Measurements from ENCODE around the gene ERVV-1.
"Not testable (repeated sequence)": the region's sequence is repeated elsewhere in the genome, so short reads cannot be mapped to it uniquely, and the experiment has no call there.

ERVV-1 gene, protein sequence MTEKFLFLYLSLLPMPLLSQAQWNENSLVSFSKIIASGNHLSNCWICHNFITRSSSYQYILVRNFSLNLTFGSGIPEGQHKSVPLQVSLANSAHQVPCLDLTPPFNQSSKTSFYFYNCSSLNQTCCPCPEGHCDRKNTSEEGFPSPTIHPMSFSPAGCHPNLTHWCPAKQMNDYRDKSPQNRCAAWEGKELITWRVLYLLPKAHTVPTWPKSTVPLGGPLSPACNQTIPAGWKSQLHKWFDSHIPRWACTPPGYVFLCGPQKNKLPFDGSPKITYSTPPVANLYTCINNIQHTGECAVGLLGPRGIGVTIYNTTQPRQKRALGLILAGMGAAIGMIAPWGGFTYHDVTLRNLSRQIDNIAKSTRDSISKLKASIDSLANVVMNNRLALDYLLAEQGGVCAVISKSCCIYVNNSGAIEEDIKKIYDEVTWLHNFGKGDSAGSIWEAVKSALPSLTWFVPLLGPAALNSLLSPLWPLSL

GRCh38 chr19:53013621-53014020 is at the start of gene ERVV-1:
Gene ERVV-1 (plus strand): TSS chr19:53013921. CDS start chr19:53014091, 170 bp downstream.
- in situ Hi-C loops (cut with MboI; ENCODE audit: low sequenced_read_pairs): no loop called here

- in situ Hi-C loops (cut with MboI; ENCODE audit: low sequenced_read_pairs): no loop called here
Measured at GRCh38 chr19:52967772-52968171, 45.9 kb upstream of the ERVV-1 start.

GRCh38 chr19:52981329-52981728 is 32.4 kb upstream of the ERVV-1 start:
- in situ Hi-C loops (cut with MboI; ENCODE audit: low sequenced_read_pairs): no loop called here

GRCh38 chr19:52983167-52983566 is 30.6 kb upstream of the ERVV-1 start:
- in situ Hi-C loops (cut with MboI; ENCODE audit: low sequenced_read_pairs): not testable (repeated sequence)

GRCh38 chr19:52987221-52987620 is 26.5 kb upstream of the ERVV-1 start:
- in situ Hi-C loops (cut with MboI; ENCODE audit: low sequenced_read_pairs): no loop called here

GRCh38 chr19:52988506-52988905 is 25.2 kb upstream of the ERVV-1 start:
- in situ Hi-C loops (cut with MboI; ENCODE audit: low sequenced_read_pairs): no loop called here

DNA sequence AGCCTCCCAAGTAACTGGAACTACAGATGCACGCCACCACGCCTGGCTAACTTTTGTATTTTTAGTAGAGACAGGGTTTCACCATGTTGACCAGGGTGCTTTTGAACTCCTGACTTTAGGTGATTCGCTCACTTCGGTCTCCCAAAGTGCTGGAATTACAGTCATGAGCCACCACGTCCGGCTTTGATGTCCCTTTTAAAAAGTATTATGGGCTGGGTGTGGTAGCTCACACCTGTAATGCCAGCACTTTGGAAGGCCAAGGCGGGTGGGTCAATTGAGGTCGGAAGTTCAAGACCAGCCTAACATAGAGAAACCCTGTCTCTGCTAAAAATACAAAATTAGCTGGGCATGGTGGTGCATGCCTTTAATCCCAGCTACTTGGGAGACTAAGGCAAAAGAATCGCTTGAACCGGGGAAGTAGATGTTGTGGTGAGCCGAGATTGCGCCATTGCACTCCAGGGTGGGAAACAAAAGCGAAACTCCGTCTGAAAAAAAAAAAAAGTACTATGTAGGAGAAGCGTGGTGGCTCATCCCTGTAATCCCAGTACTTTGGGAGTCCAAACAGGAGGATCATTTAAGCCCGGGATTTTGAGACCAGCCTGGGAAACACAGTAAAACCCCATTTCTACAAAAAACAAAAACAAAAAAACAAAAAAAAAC is 22.8 kb upstream of the ERVV-1 start:
- in situ Hi-C loops (cut with MboI; ENCODE audit: low sequenced_read_pairs): no loop called here

DNA sequence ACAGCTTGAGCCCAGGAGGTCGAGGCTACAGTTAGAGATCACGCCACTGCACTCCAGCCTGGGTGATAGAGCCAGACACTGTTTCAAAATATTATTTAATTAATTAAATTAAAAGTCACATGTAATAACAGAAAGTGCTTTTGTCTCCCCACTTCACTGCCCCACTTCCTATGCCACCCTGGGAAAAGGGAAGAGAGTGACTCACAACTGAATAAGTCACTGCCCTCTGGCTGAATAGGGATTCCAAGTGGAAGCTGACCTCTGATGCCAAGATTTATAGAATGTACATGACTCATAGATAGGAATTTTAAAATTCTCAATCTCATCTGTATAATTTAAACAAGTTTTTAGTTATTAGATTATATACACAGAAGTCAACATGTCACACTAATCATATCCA is 22.2 kb upstream of the ERVV-1 start:
- in situ Hi-C loops (cut with MboI; ENCODE audit: low sequenced_read_pairs): no loop called here

DNA sequence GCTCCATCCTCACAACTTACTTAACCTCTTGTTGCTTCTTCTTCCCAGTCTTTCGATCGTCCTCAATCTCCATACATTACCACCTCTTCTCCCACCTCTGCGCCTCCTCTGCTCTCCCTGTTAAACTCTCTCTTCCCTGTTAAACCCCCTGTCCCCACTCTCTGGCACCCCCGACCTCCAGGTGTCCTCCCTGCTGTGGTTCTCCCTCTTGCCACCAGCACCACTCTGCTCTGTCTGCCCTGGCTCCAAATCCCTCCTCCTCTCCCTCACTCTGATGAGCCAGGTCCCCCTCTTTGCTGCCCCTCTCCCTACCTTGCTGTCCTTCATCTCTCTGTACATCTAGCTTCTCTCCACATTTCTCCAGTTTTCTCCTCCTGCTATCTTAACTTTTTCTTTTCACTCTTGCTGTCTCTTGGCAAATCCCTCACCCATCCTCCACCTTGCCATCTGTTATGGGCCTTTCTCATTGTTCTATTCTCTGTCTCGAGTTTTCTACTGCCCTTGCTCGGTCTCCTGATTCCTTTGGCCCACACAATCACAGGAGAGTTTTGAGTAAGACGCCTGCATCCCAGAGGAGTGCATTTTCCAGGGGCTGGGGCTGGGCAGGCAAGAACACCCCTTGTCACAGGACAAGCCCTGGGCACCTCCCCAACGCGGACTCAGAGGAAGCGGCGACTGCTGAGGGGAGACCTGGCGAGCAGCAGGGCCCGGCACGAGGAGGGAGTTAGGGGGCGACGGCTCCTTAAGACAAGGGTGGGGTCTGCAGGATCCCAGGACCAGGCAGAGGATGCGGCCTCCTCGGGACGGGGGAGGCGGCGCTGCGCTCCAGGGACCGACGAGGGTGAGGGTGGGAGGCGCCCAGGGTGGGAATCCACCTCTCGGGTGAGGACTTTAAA is 21.4 kb upstream of the ERVV-1 start:
- in situ Hi-C loops (cut with MboI; ENCODE audit: low sequenced_read_pairs): no loop called here

DNA sequence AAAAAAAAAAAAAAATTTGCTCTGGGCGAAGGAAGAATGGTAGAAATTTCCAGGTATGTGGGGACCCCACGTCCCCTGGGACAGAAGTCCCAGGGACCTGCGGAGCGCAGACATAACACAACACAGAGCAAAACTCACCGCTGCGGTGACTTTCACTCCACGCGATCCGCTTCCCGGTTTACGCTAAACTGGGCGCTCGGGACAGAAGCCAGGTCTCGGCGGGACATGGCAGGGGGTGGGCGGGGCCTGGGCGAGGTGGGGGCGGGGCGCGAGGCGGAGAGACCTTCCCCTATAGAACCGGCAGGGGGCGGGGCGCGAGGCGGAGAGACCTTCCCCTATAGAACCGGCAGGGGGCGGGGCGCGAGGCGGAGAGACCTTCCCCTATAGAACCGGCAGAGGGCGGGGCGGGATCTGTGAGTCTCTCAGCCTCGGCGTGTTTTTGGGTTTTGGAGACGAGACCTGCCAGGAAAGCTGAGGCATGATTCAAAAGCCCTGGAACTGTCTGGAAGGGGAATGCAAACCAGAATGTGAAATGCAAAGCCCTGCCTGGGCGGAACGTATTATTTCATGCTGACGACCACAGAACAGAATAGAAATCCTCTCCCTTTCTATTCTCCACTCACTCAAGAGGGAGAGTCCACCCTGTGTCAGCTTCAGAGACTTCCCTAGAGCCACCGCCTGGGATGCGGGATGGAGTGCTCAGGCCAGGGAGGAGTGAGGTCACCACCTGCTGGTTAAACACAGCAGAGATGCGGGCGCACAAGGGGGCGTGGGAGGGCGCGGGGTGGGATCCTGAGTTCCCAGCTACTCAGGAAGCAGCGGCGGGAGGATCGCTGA is 20.2 kb upstream of the ERVV-1 start:
- in situ Hi-C loops (cut with MboI; ENCODE audit: low sequenced_read_pairs): no loop called here

GRCh38 chr19:52995711-52996110 is 18.0 kb upstream of the ERVV-1 start:
- in situ Hi-C loops (cut with MboI; ENCODE audit: low sequenced_read_pairs): no loop called here

- in situ Hi-C loops (cut with MboI; ENCODE audit: low sequenced_read_pairs): no loop called here
Measured at GRCh38 chr19:52997975-52998374, 15.7 kb upstream of the ERVV-1 start.

DNA sequence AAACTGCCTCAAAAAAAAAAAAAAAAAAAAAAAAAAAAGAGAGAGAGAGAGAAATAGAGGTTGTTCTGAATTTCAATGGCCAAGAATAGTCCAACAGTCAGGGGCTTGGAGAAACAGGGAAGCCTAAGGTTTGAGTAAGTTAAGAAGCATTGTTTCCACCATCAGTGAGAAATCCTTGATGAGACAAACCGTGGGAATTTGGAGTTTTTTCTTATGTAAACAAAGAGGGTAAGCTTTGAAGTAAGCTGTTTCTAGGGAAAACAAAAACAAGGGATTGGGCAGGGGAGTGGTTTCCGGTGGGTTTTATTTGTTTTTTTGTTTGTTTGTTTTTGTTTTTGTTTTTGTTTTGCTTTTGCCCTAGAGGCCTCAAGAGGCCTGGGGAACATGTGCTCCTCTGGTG is 11.2 kb upstream of the ERVV-1 start:
- in situ Hi-C loops (cut with MboI; ENCODE audit: low sequenced_read_pairs): no loop called here

GRCh38 chr19:53004242-53004641 is 9.5 kb upstream of the ERVV-1 start:
- in situ Hi-C loops (cut with MboI; ENCODE audit: low sequenced_read_pairs): no loop called here

GRCh38 chr19:53007200-53007599 is 6.5 kb upstream of the ERVV-1 start:
- in situ Hi-C loops (cut with MboI; ENCODE audit: low sequenced_read_pairs): no loop called here

DNA sequence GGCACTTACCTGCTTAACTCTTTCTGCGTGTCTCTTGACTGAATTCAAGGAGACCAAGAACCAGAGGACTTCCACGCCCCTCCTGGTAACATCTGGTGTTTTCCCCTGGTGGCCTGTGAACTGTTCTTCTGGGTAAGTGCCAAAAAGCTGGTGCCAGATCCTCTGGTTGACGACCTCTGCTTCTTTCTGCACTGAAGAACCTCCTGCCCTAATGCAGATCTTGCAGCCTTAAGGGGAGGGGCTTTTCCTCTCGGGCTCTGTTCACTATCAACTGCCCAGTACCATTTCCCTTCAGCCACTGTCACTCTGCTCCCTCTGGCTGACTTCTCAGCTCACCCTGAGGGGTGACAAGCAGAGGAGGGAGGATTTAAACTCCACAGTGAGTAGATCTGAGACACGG is 6.1 kb upstream of the ERVV-1 start:
- in situ Hi-C loops (cut with MboI; ENCODE audit: low sequenced_read_pairs): no loop called here

GRCh38 chr19:53008061-53008778 is 5.5 kb upstream of the ERVV-1 start:
- in situ Hi-C loops (cut with MboI; ENCODE audit: low sequenced_read_pairs): no loop called here

DNA sequence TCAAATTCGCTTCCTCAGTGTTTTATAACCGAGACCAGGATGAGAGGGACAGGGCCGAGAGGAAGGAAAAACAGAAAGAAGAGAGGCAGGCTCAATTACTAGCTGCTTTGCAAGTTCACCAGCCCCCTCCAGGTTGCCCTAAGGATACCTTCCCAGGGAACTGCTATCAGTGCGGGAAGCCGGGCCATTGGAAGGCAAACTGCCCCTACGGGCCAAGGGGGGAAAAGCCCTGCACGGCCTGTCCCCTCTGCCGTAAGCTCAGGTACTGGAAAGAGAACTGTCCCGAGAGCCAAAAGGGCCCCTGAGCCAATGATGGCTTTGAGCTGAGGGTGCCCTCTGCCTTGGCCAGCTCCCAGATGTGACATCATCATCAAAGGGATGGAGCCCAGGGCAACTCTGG is 3.2 kb upstream of the ERVV-1 start:
- in situ Hi-C loops (cut with MboI; ENCODE audit: low sequenced_read_pairs): no loop called here

DNA sequence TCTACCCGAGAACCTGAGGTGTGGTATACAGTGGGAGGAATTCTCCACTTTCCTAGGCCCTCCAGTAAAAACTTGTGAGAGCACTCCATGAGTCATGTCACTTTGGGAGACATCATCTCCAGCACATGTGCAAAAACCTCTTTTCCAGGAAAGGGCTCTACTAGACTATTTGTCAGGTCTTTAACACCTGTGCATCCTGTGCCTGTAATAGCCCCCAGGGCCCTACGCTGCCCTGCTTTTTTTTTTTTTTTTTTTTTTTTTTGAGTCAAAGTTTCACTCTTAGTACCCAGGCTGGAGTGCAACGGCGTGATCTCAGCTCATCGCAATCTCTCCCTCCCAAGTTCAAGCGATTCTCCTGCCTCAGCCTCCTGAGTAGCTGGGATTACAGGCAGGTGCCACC is 1.7 kb upstream of the ERVV-1 start:
- in situ Hi-C loops (cut with MboI; ENCODE audit: low sequenced_read_pairs): no loop called here

GRCh38 chr19:53015159-53015558 is 1.4 kb downstream of the ERVV-1 start:
- in situ Hi-C loops (cut with MboI; ENCODE audit: low sequenced_read_pairs): no loop called here
